Motor neuron (in vitro differentiated cells): ENCODE results near the gene SCG5. TPM values are rescaled to one million over a fixed set of nuclear protein-coding genes. Genes with fewer than 3 reads are reported as not detected.

Experiments used
- ATAC-seq, 8 experiments: fragments of 200-7000 bp; cut with Tn5 transposase; replicated peaks in 6 of 8; 2 replicates each; pipeline ENCODE4 v1.8.0; 2021; ENCODE audit warnings: mild to moderate bottlenecking in 8 of 8, moderate library complexity in 8 of 8
- H3K27ac ChIP-seq, 2 donors: fragments of 250-450 bp; sonication (Bioruptor Pico); 2 replicates each; pipeline ENCODE4 v1.9.0; 2021; ENCODE audit warnings: antibody characterized with exemption in 2 of 2, mild to moderate bottlenecking in 2 of 2, moderate library complexity in 1 of 2
- H3K4me1 ChIP-seq, 2 donors: fragments of 250-450 bp; sonication (Bioruptor Pico); replicated peaks in 1 of 2; 2 replicates each; pipeline ENCODE4 v1.6.1; 2021; ENCODE audit warnings: antibody characterized with exemption in 2 of 2, mild to moderate bottlenecking in 2 of 2, moderate library complexity in 1 of 2
- H3K4me3 ChIP-seq, 5 donors: fragments of 250-450 bp; sonication (Bioruptor Pico); 2 replicates each; pipeline ENCODE4 v1.9.0; 2021; ENCODE audit warnings: antibody characterized with exemption in 5 of 5, mild to moderate bottlenecking in 5 of 5, moderate library complexity in 4 of 5
- WGBS, 10 experiments: fragments of 450-650 bp; shearing (Covaris generic); methylation state at CpG; one replicate each; pipeline ENCODE4 v1.0.0; 2022; 5-methylcytosine and 5-hydroxymethylcytosine counted together
- in situ Hi-C, 9 experiments: fragments of 400-800 bp; cut with MboI; loops; one replicate each; pipeline ENCODE4 v1.15.0; 2021; ENCODE audit warnings: low sequenced_read_pairs in 9 of 9, low pct_unique_long_range_greater_than_20kb in 2 of 9; ENCODE audit not compliant: unreplicated experiment in 9 of 9
- total RNA-seq, 8 experiments: library from RNA; unstranded; fragments of 300-600 nt; gene quantifications; 2 replicates each; pipeline versions ENCODE4 v1.2.3 to v1.2.4, GENCODE V29; 2022

The SCG5 gene
- total RNA-seq, 8 experiments from 2014 or later: 1.3 to 68.5 (median 33.6) TPM

DNA sequence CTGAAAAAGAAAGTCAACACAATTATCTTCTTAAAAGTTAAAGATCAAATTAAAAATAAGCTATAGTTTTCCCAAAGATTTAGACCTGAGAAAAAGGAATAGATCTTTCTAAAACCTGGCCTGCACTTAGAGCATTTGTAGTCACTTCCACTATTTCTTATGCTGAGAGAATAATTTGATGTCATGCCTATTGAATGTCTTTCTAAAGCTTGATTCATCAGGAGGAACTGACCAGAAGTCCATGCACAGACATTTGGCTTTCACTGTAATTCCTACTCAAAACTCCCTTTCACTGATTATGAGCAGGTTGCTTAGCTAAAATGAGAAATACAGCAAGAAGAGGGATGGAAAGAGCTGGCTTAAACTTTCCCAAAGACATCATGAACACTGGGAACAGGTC, 80.6 kb downstream of the SCG5 start:
- Histone ChIP-seq H3K4me3 (no peak overlapping the region), H3K27ac (no peak overlapping the region), H3K4me1 (peaks cover 0 to 10% of the 10 kb centered on the region in 2 donors)
- in situ Hi-C loops: no loop called here
- no peak for ATAC-seq

DNA sequence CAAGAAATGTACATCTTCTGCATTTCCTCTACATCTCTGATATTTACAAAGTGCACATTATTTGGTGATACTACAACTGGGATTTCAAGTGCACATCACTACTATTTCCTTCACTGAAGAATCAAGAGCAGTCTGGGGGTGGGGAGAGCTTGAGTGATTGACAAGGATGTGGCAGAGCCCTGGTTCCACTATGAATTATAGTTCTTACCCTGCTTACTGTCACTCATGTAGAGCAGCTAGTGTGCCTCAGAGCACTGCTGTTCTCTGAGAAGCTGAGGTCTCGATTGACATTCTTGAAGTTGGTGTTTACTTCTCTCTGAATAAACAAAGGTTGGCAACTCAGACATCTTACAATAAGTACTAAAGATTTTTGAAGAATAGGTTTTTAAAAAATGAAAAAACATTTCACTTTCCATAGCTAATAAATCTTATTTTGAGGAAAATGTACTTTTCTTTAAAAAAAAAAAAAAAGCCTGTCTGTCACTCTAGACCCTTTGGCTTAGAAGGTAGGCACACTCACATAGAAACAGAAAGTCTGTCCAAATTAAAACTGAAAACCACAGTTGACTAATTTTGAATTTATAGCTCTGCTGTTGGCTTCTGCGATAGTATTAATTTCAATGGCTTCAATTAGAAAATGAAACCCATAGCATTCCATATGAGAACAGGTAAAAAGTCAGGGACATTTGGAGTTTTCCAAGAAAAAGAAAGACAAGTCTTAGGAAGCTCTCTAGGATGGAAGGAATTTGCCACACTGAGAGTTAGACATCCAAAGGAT, 81.8 kb downstream of the SCG5 start:
- H3K4me1 ChIP-seq: peaks cover 0 to 4% of the 10 kb centered on the region in 2 donors
- no peak for ATAC-seq
- in situ Hi-C loops: no loop called here
- no peak overlapping the region for H3K27ac ChIP-seq
- WGBS, 10 experiments: 0 to 100% (median 90%) methylated on average over 1 to 2 of the region's 2 CpGs; no CpG with 5 or more reads in 1 of the 10 experiments
- no peak overlapping the region for H3K4me3 ChIP-seq

DNA sequence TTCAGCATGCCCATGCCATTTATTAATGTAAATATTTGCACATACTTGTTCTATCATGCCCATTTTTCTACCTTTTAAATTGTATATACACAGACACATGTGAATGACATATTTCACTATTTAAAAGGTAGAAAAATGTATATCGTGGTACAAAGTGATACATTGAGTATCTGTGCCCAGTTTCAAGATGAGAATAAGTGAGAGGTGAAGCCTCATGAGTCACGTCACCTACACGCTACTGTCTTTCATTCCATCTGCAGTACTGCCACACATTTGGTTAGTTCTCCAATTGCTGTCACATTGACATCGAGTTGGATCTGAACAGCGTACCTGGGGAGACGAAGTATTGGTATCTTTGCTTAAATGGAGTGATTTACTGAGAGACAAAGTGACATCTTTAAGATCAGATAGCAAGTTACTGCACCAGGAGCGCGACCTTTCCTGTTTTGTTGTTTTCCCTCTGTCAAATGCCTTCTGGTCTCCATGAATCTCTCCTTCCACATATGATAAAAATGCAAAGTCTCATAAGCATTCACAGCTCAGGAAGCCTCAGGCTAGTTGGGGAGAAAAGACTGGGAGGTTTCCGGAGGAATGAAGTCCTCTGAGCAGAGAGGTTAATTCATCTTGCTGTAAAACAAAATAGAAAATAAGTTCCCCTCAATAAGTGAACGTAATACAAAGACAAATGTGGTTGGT, 88.3 kb downstream of the SCG5 start:
- Histone ChIP-seq H3K4me1 (peaks cover 0 to 2% of the 10 kb centered on the region in 2 donors), H3K4me3 (no peak overlapping the region), H3K27ac (no peak overlapping the region)
- 61 to 100% (median 85%) methylated on average over 3 to 10 of the region's 10 CpGs; no CpG with 5 or more reads in 1 of the 10 experiments for WGBS, 10 experiments
- ATAC-seq: no peak
- in situ Hi-C loops: no loop called here

DNA sequence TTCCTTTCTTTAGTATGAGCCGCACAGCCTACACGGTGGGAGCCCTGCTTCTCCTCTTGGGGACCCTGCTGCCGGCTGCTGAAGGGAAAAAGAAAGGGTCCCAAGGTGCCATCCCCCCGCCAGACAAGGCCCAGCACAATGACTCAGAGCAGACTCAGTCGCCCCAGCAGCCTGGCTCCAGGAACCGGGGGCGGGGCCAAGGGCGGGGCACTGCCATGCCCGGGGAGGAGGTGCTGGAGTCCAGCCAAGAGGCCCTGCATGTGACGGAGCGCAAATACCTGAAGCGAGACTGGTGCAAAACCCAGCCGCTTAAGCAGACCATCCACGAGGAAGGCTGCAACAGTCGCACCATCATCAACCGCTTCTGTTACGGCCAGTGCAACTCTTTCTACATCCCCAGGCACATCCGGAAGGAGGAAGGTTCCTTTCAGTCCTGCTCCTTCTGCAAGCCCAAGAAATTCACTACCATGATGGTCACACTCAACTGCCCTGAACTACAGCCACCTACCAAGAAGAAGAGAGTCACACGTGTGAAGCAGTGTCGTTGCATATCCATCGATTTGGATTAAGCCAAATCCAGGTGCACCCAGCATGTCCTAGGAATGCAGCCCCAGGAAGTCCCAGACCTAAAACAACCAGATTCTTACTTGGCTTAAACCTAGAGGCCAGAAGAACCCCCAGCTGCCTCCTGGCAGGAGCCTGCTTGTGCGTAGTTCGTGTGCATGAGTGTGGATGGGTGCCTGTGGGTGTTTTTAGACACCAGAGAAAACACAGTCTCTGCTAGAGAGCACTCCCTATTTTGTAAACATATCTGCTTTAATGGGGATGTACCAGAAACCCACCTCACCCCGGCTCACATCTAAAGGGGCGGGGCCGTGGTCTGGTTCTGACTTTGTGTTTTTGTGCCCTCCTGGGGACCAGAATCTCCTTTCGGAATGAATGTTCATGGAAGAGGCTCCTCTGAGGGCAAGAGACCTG, 89.5 kb downstream of the SCG5 start:
- peak in 4 of 8 experiments; percentile 38 to 63 (median 51) for ATAC-seq

DNA sequence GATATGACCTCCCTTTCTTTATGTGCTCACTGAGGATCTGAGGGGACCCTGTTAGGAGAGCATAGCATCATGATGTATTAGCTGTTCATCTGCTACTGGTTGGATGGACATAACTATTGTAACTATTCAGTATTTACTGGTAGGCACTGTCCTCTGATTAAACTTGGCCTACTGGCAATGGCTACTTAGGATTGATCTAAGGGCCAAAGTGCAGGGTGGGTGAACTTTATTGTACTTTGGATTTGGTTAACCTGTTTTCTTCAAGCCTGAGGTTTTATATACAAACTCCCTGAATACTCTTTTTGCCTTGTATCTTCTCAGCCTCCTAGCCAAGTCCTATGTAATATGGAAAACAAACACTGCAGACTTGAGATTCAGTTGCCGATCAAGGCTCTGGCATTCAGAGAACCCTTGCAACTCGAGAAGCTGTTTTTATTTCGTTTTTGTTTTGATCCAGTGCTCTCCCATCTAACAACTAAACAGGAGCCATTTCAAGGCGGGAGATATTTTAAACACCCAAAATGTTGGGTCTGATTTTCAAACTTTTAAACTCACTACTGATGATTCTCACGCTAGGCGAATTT, 91.2 kb downstream of the SCG5 start:
- 54 to 93% (median 87%) methylated on average over 2 to 6 of the region's 6 CpGs for WGBS, 10 experiments
- H3K4me1 ChIP-seq: peaks cover 0 to 2% of the 10 kb centered on the region in 2 donors
- no peak overlapping the region for H3K27ac ChIP-seq
- no peak overlapping the region for H3K4me3 ChIP-seq
- in situ Hi-C loops: no loop called here
- no peak for ATAC-seq

More for the DNA sequence above, 89.5 kb downstream of the SCG5 start:
- in situ Hi-C loops: no loop called here
- 33 to 100% (median 70%) methylated on average over 1 to 10 of the region's 27 CpGs for WGBS, 10 experiments
- Histone ChIP-seq H3K4me3 (no peak overlapping the region), H3K27ac (no peak overlapping the region), H3K4me1 (peaks cover 0 to 2% of the 10 kb centered on the region in 2 donors)

DNA sequence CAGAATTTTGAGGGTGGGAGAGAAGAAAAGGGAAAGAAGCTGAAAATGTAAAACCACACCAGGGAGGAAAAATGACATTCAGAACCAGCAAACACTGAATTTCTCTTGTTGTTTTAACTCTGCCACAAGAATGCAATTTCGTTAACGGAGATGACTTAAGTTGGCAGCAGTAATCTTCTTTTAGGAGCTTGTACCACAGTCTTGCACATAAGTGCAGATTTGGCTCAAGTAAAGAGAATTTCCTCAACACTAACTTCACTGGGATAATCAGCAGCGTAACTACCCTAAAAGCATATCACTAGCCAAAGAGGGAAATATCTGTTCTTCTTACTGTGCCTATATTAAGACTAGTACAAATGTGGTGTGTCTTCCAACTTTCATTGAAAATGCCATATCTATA, 91.8 kb downstream of the SCG5 start:
- Histone ChIP-seq H3K27ac (no peak overlapping the region), H3K4me3 (no peak overlapping the region), H3K4me1 (peaks cover 0 to 2% of the 10 kb centered on the region in 2 donors)
- in situ Hi-C loops: no loop called here
- WGBS, 10 experiments: 14 to 100% (median 71%) methylated on average over 1 to 3 of the region's 3 CpGs
- ATAC-seq: no peak

DNA sequence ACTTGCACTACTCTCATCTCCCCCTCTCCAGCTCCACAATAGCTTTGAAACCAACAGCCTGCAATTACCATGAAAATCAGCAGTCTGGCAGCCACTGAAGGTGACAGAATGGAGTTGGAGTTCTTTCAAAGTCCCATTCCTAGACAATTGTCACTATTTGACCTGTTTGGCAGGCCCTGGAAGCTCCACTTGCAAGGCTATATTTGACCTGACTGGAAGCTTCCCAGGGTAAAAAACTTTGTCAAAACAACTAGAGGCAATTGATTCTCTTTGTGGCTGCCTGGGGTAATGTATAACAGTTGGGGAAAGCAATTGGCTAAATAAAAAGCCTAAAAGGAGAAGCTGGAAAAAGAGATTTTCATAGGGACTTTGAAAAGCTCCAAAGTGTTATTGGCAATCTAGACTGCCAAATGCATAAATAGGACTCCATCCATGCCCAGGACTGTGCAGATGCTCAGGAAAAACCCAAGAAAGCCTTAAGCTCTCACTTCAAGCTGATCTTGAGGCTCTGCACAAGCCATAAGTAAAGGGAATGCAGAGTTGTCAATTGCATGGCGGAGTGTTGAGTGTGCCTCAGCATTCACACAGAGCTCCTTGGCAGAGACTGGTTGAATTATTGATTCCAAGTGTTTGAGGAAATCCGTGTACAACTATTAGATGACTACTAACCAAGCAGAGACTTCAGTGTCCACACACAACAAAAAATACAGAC, 94.6 kb downstream of the SCG5 start:
- H3K27ac ChIP-seq: no peak overlapping the region
- ATAC-seq: no peak
- in situ Hi-C loops: no loop called here
- H3K4me3 ChIP-seq: no peak overlapping the region
- no peaks in the 10 kb centered on the region for H3K4me1 ChIP-seq
- 20 to 100% (median 84%) methylated on average over 1 to 2 of the region's 2 CpGs; no CpG with 5 or more reads in 4 of the 10 experiments for WGBS, 10 experiments

DNA sequence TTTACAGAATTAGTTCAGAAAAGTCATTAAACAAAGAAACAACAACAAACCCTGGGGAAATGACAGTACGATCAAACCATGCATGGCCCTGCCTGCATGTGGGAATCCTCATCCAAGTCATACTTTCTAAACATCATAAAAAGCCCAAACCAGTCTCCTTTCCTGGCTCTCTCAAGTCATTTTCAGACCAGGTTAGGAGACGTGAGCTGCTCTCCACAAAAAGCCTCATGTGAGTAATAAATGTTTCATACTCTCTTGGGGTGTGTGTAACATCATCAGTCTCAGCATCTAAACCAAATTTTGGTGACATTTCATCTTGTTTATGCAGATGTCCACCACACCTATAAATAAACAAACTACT, 95.2 kb downstream of the SCG5 start:
- no peak for ATAC-seq
- no peaks in the 10 kb centered on the region for H3K4me1 ChIP-seq
- in situ Hi-C loops: no loop called here
- WGBS, 10 experiments: 0 to 100% (median 67%) methylated on average over 1 to 2 of the region's 2 CpGs; no CpG with 5 or more reads in 2 of the 10 experiments
- no peak overlapping the region for H3K27ac ChIP-seq
- no peak overlapping the region for H3K4me3 ChIP-seq

DNA sequence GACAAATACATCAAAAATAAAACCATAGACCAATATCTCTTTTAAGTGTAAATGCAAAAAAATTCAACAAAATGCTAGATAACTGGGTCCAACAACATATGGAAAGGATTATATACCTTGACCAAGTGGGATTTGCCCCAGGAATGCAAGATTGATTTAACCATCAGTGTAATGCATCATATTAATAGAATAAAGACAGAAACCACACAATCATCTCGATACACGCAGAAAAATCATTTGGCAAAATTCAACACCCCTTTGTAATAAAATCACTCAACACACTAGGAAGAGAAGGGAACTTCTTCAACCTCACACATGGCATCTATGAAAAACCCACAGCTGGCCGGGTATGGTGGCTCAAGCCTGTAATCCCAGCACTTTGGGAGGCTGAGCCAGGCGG, 95.8 kb downstream of the SCG5 start:
- Histone ChIP-seq H3K4me3 (no peak overlapping the region), H3K27ac (no peak overlapping the region), H3K4me1 (no peaks in the 10 kb centered on the region)
- 73 to 92% (median 89%) methylated on average over 2 to 4 of the region's 4 CpGs; no CpG with 5 or more reads in 4 of the 10 experiments for WGBS, 10 experiments
- in situ Hi-C loops: no loop called here
- no peak for ATAC-seq

DNA sequence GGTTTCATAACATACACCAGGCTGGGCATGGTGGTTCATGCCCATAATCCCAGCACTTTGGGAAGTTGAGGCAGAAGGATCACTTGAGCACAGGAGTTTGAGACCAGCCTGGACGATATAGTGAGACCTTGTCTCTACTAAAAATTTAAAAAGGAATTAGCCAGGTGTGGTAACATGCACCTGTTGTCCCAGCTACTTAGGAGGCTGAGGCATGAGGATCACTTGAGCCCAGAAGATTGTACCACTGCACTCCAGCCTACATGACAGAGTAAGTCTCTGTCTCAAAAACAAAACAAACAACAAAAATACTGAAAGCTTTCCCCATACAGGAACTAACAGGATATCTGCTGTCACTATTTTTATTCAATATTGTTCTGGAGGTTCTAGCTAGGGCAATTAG, 97.2 kb downstream of the SCG5 start:
- 63 to 86% (median 80%) methylated on average over 1 of the region's 1 CpG; no CpG with 5 or more reads in 5 of the 10 experiments for WGBS, 10 experiments
- H3K27ac ChIP-seq: no peak overlapping the region
- in situ Hi-C loops: no loop called here
- H3K4me1 ChIP-seq: no peaks in the 10 kb centered on the region
- no peak for ATAC-seq
- H3K4me3 ChIP-seq: no peak overlapping the region

DNA sequence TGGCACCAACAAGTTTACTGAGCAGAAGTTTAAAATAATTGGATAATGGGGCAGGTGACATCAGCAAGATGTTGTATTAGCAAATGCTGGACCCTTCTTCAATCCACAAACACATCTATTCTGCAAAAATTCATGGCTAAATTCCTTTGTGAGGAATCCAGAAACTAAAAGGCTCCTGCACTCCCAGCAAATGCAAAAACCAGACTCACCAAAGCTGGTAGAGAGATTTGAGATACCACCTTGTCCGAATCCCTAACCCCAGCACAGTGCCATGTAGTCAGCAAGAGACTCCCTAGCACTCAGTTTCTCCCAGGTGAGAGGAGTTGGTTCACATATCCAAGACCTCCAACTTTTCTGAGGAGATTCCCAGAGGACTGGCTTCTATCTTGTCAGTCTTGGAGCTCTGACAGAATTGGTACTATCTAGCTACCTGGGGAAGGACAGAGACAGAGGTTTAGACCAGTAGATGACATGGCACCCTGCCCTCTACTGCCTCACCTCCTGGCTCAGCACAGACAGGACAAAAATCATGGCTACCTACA, 98.1 kb downstream of the SCG5 start:
- no peak overlapping the region for H3K27ac ChIP-seq
- H3K4me3 ChIP-seq: no peak overlapping the region
- ATAC-seq: no peak
- in situ Hi-C loops: no loop called here
- H3K4me1 ChIP-seq: no peaks in the 10 kb centered on the region
- WGBS, 10 experiments: 60 to 83% methylated on average over 1 of the region's 1 CpG; no CpG with 5 or more reads in 8 of the 10 experiments
